Measurements from ENCODE around the gene ATL2. TPM values are rescaled to one million over a fixed set of nuclear protein-coding genes. Genes with fewer than 3 reads are reported as not detected.

Gene ATL2
- total RNA-seq, 1 donor from 2014 or later: 156 TPM

GRCh38 chr2:38244301-38244700, 132.8 kb downstream of the ATL2 start:
- no peaks in the 10 kb centered on the region for H3K4me1 ChIP-seq
- no peak overlapping the region for H3K27ac ChIP-seq
- no peaks in the 10 kb centered on the region for H3K27me3 ChIP-seq
- H3K4me3 ChIP-seq: no peak overlapping the region
- no peaks in the 10 kb centered on the region for H3K36me3 ChIP-seq
- TF ChIP-seq POLR2A (IDR thresholded peaks at IDR 0.05) (no peak), POLR2AphosphoS5 (IDR thresholded peaks at IDR 0.05; ENCODE audit: insufficient read depth in 1 of 2, low read depth in 1 of 2) (no peak), CTCF (IDR thresholded peaks at IDR 0.05) (no peak)
- no peaks in the 10 kb centered on the region for H3K9me3 ChIP-seq
- intact Hi-C loops (cut with DNase I): no loop called here
- DNase-seq (ENCODE audit: extremely low spot score in 2 of 2): no peak

Other genes with a start within 250 kb of the ATL2 start
- gene HNRNPLL, start 225.7 kb upstream of the ATL2 start, total RNA-seq: 33.9 TPM